ENCODE measurements around the gene PRAMEF17.
"Not testable (repeated sequence)": the region's sequence is repeated elsewhere in the genome, so short reads cannot be mapped to it uniquely, and the experiment has no call there.

PRAMEF17 gene

GRCh38 chr1:13439104-13439783 lies 49.8 kb downstream of the PRAMEF17 start:
- DNase-seq (ENCODE audit: insufficient read length, low spot score); FAIRE-seq: not testable (repeated sequence)
